NCI-H526 treated with DMSO at 0.1 percent for 48 hours (cell line): Measurements from ENCODE around the gene PPP1R3C.

Source experiments
- DNase-seq: peaks from one replicate; lab custom pipeline; 2025; lab: John Stamatoyannopoulos, UW

PPP1R3C gene

DNA sequence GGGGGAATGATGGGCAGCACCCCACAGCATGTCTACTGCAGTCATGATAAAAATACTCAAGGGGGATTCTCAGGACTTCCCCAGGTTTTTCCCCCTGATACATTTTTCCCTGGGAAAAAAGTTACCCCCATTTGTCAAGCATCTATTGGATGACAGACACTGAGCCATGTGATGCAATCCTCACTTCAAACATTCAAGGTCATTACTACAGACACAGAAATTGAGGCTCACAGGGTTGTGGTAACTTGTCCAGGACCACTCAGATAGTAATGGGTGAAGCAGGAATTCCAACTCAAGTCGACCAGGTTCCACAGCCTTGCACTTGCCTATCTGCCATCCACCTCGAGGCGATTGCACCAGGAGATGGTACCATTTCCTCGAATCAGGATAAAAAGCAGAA lies 31.7 kb downstream of the PPP1R3C start:
- no peak for DNase-seq

DNA sequence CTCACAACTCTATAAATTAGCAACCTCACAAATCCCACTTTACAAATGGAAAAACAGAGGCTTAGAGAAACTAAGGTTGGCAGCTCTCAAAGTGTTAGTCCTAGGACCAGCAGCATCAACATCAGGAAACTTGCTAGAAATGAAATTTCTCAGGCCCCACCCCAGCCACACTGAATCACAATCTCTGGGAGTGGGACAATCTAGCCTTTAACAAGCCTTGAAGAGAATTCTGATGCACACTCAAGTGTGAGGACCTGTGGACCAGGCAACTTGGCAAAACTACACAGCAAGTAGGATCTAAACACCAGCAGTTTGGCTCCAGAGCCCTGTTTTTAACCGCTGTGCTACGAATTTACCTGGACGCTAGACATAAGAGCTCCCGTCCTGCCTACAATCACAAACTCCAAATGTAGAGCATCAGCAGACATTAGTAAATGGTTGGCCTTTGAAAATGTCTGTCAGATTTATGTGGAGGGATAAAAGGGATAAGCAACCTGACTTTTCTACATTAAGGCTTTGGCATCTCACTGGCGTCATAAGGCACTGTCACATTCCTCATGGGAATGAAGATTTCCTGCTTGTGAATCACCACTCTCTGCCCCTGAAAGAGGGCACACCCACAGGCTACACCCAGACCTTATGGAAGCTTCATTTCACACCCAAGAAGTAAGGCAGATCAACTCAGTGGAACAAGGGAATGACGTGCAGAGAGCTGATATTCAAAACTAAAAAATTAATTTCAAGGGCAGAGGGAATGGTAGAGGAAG lies 34.5 kb downstream of the PPP1R3C start:
- DNase-seq = no peak

DNA sequence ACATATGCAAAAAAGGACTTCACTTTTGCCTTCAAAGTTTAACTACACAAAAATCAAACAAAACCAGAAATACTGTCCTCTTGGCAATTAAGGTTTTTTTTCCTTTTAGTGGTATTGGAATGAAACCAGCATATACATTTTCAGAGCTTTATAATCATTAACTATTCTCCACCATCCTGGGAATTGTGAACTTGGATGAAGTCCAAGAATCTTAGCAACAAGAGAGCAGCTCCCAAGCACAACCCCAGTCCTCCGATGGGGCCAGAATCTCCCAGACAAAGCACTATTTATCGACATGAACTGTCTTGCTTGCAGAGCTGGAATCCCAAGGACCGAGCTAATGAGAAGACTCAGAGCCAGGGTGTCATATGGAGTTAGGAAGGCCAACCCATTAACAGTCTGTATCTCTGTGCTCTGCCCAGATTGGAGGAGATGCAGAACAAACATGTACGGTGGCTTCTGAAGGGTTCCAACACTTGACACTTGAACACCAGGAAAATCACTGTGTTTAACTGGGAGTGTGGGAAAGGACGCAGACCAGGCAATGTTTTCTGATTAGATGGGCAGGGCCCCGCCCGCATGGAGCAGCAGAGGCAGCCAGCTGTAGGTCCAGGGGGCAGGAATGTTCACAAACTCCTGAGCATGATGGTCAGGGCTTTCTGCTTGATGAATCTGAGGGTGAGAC lies 35.5 kb downstream of the PPP1R3C start:
- no peak for DNase-seq

DNA sequence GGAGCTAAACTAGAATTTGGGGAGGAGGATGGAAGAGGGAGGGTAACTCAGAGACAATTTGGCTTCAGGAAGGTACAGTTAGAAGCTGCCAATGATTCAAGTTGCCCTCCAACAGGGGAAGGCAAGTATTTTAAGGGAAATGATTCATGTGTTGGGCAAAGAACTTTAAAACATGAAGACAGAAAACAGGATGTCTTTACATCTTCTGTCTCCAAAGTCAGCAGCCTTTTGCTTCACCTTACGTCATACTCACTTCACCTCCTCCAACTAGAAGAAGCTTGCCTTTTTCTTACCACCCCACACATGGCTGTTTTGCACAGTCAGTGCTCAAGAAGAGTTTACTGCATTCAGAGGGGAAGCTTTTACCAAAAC lies 36.1 kb downstream of the PPP1R3C start:
- no peak for DNase-seq

DNA sequence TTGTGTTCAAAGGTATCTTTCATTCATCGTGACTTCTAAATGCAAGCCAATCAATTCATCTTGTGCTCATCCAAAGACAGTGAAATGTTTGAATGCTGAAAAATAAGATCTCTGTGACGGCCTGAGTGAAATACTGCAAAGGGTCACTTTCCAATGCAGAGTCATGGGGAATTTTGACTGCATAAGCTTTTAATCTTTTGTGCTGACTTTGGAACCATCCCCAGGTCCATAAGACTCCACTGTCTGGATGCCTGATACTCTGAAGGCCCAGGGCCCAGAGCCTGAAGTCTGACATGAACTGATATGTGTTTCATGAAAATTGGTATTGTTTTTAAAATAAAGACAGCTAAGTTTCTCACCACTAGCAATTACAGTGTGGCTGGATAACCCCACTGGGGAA lies 39.0 kb downstream of the PPP1R3C start:
- no peak for DNase-seq

DNA sequence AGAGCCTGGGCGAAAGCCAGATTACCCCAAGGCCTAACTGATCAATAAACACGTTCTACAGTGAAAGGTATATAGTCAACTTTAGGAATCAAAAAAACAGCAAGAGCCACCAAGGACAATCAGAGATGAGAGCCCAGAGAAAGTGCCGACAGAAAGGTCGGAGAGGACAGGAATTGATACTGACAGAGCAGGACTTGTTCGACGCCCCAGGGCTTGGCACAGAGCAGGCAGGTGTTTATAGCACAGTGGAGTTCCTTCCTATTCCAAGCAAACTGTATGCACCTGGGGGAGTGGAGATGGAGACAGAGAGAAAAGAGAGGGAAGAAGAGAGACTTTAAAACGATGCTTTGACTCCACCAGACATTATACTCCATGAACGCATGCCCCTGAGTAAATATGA lies 39.5 kb downstream of the PPP1R3C start:
- no peak for DNase-seq

DNA sequence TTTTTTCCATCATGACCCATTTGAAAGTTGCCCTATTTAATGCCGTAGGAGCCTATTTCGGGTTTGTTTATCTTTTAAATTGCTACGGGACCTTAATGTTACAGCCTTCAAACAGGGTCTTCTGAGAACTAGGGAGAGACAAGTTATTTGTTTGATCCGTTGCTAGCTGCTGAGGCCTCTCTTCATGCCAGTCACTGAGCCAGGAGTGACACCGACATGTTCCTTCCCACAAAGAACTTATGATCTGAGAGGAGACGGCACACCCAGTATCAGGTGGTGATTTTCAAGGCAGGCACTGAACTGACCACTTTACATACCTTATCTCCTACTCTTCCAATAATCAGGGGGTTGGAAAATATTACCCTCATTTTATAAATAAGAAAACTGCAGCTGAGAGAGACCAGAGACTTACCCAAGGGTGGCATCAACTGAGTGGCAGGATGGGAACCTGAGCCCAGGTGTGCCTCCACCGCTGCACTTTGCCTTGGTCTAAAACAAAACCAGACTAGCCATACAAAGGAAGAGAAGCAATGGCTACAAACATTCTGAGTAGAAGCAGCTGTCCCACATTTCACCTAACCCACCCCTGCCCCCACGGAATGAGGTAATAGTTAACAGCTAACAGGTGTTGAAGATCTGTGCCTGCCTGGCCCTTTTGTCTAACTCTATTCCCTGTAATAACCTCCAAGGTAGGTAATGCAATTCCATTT lies 40.5 kb downstream of the PPP1R3C start:
- DNase-seq = no peak

DNA sequence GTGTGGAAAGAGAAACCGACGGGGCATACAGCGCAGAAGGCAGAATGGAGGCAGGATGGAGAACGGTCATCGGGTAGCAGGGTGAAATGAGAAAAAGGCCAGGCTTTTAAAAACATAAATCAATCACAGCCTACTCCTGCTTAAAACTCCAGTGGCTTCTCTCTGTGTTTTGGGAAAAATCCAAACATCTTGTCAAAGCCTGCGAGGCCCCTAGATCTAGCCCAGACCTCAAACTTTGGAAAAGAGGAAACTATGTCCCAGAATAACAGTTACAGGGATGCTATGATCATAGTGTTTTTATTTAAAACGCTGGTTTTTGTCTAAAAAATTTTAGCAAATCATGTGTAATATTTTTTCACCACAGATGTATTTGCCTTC lies 41.1 kb downstream of the PPP1R3C start:
- no peak for DNase-seq

DNA sequence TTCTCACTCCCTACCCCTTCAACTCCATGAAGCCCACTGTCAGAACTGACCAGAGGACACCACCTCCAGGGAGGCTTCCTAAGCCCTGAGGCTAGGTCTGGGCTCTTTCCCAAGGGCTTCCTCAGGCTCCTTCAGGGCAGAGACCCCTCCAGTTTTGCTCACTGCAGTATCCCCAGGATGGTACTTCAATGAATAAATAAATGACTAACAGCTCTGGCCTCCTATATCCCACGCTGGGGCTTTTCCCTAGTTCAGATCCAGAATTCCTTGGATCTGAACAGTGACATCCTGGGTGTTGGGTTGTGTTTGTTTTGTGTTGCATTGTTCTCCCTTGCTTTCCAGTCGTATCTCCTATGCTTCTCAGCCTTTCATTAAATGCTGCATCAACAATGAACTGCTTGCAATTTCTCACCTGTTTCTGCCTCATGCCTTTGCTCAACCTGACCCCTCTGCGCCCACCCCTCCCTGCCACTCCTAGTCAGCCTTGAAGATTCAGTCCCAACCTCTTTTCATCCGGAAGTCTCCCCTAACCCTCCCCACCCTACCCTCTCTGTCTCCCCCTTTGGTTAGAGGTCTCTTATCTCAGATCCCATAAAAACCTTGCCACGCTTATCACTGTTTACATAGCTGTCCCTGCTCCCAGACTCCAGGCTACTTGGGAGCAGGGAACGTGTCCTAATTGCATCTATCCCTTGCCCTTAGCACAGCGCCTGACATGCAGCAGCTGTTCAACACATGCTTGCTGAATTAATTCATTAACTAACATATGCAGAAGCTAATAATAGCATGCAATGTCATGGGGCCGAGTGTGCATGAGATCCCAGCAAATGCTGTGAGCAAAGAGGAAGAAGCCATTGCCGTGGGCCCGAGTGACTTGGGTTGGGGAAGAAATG lies 41.7 kb downstream of the PPP1R3C start:
- no peak for DNase-seq

DNA sequence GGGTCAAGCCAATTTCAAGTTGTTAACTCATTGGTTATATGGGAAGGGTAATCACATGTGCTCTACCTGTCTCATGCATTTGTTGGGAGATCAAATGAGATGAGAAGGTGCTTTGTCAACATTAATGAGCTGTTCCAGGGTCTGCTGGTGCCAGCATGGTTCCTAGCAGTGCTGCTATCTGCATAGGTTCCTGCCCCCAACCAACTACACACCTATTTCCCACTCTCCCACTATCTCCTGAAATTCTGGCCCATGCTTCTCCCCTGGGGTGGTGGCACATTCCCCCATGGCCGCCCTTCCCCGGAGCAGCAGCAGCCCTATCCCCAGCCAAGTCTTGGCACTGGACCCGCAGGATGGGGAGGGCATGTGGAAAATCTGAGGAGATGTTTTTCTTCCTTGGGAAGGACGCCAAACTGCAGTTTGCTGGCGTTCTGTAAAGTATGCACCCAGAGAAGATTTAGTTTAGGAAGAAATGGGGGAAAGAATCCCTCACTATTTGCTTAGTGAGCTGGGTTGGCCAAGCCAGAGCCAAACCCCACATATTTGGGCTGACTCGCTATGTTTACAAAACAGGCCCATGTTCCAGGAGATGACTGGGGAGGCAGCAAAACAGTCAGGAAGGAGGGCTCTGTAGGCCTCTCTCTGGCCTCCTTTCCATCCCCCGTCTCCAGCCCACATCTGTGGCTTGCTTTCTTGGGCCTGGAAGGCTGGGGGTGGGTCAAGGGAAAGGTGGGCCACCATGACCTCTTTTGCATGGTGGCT lies 42.5 kb downstream of the PPP1R3C start:
- no peak for DNase-seq

DNA sequence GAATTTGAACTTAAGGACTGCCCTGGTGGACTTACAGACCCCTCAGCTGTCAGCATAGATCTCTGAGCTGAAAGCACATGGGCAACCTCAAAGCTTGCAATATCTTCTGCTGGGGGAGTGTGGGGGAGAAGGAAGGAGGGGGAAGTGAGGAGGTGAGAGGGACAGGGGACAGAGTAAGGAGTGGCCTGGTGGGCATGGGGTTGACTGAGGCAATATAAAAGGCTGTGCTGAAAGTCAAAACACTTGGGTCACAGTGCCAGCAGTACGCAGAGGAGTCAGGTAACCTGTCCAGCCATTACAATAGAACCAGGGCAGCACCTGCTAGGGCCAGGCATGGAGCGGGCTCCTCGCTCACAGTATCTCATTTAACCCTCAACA lies 43.2 kb downstream of the PPP1R3C start:
- DNase-seq = no peak

DNA sequence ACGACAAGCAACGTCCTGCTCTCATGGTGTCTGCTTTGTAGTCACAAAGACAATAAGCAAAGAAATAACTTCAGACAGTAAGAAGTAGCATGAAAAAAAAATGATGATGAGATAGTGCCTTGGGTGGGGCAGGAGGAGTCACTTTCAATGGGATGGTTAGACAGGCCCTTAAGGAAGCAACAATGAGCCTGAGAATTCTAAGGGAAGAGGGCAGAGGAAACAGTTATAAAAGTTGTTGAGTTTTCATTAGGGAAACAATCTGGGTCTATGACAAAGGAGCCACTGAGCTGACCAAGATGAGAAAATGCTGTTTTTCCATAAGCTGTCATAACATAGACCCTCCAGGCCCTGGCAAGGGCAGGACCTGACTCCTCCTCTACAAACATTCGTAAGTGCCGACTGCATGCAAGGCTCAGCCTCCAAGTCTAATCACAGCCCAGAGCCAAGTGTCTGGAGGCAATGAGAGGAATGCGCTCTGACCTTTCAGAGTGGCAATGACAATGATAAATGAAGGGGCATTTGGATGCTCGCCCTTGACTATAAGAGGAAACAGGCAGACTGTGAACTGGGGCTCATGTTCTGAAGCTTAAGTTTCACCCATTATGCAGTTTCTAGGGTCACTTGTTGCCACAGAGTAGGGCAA lies 43.7 kb downstream of the PPP1R3C start:
- DNase-seq = no peak

DNA sequence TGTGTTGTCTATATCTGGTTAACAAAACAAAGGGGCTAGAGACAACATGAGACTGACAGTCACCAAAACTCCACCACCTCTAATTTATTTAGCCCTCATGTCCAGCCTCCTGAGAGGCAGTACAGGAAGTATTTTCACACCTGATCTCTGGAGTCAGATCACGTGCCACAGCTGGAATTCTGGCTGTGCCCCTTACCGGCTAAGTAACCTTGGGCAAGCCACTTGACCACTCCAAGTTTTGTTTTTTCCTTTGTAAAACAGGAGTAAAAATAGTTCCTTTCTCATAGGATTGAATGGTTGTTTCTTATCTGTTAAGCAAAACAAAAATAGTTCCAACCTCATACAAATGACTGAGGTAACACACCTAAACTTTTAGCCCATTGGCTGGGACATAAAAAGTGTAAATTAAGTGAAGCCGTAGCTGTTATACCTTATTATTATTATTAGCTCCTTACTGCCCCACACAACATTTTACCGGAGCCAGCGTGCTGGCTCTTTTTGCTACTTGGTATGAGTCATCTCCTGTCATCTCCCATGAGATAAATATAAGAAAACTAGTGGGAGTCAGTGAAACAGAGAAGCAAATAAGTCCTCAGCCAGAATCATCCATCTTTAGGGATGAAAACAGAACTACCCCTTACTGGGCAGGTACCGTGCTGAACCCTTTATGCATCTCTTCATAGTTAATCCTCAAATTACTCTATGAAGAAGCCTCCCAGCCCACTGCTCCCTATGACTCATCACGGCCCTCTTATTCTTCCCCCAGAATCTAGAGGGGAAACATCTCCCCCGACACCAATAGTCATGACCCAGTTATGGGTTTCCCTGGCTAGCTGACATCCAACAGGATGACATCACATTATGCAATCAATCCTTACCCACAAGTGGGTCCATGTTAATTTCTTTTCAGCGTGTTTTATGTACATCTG lies 44.9 kb downstream of the PPP1R3C start:
- no peak for DNase-seq

DNA sequence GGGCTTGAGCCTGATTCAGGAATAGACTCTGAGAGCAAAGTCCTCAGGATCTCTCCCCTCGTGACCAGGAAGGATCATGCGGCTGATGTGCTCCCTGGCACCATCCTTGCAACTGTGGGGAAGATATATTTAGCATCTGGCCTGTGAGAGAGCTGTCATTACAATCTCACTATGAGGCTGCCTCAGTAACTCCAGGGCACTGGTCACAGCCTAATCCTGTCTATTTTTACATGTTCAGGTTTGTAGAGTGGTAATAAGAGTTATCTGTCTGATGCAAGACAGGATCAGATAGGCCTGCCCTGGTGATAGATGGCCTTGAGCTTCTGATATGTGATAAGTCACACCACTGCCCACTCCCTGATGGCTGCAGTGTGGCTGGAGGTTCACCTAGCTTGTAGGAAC lies 50.7 kb downstream of the PPP1R3C start:
- DNase-seq = no peak

DNA sequence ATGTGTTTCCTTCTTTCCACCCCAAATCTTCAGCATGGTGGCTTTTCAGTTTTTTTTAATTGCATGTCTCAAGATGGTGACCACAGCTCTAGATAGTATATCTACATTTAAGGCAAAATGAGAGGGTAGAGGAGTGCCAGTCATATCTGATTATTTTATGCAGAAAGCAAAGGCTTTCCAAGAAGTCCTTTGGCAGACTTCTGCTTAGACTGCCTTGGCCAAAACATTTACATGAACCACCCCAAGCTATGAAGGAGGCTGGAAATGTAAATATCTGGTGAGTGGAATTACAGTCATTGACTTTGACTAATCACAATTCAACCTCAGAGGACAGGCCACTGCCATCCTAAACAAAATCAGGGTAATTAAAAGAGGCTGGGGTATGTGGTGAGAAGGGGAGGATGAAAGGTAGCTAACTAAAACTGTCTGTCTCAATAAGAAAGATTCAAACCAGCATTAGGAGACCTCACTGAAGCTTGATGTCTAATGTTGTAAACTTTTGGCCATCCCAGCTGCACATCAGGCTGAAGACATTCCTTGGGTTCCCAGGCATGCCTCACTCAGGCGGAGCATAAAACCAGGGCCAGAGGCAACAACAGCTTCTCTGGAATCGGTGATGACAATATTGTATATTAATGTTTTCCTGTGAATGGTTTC lies 53.4 kb downstream of the PPP1R3C start:
- DNase-seq = no peak
